HG03108 (cell line): ENCODE results near the gene STARD7.

ENCODE experiments used
- ATAC-seq: cut with Tn5 transposase; IDR thresholded peaks from one replicate; pipeline ENCODE4 v1.9.1; 2021; ENCODE audit warnings: moderate library complexity; ENCODE audit not compliant: unreplicated experiment

STARD7 gene

GRCh38 chr2:96137321-96138178 lies 71.1 kb downstream of the STARD7 start:
- no peak for ATAC-seq

GRCh38 chr2:96136129-96136720 lies 72.4 kb downstream of the STARD7 start:
- no peak for ATAC-seq

- ATAC-seq, result no peak
Measured at GRCh38 chr2:96135621-96136020, 73.0 kb downstream of the STARD7 start.

GRCh38 chr2:96135171-96135570 lies 73.5 kb downstream of the STARD7 start:
- ATAC-seq, result no peak
